Retinal pigment epithelial cell (primary cell): Measurements from ENCODE around the gene KCNJ10.

Experiments
- DNase-seq: peaks from one replicate; pipeline ENCODE4 v3.0.0-alpha.2; 2010; ENCODE audit warnings: low read depth
- H3K4me3 ChIP-seq: 2 replicates; pipeline ENCODE4 v1.5.1; 2011; ENCODE audit warnings: mild to moderate bottlenecking, low read length, control low read depth, moderate library complexity
- CTCF ChIP-seq: conservative IDR thresholded peaks from 2 replicates; pipeline ENCODE4 v1.5.1; 2011; ENCODE audit warnings: low read depth, low read length, control low read depth, inconsistent platforms

The KCNJ10 gene

GRCh38 chr1:160093624-160094290 is 23.8 kb upstream of the KCNJ10 start:
- DNase-seq, result no peak
- no peak overlapping the region for H3K4me3 ChIP-seq
- TF ChIP-seq CTCF, result no peak

- no peak overlapping the region for H3K4me3 ChIP-seq
- TF ChIP-seq CTCF, result no peak
- DNase-seq, result no peak
Observed at GRCh38 chr1:160093069-160093395, 23.1 kb upstream of the KCNJ10 start.

- TF ChIP-seq CTCF, result no peak
Observed at GRCh38 chr1:160092366-160093068, 22.6 kb upstream of the KCNJ10 start.

GRCh38 chr1:160091666-160092223 is 21.8 kb upstream of the KCNJ10 start:
- no peak for TF ChIP-seq CTCF
- DNase-seq, result no peak
- H3K4me3 ChIP-seq, result no peak overlapping the region

More at GRCh38 chr1:160092366-160093068, 22.6 kb upstream of the KCNJ10 start:
- no peak overlapping the region for H3K4me3 ChIP-seq
- DNase-seq, result no peak

- no peak for TF ChIP-seq CTCF
- DNase-seq, result no peak
- no peak overlapping the region for H3K4me3 ChIP-seq
Observed at GRCh38 chr1:160090760-160091159, 20.8 kb upstream of the KCNJ10 start.

GRCh38 chr1:160089883-160090282 is 19.9 kb upstream of the KCNJ10 start:
- TF ChIP-seq CTCF, result no peak

More at GRCh38 chr1:160089883-160090282, 19.9 kb upstream of the KCNJ10 start:
- H3K4me3 ChIP-seq, result no peak overlapping the region
- DNase-seq, result no peak
